Epidermal melanocyte (primary cell): Measurements from ENCODE around the gene ATP8A2.
"Not testable (repeated sequence)": the region's sequence is repeated elsewhere in the genome, so short reads cannot be mapped to it uniquely, and the experiment has no call there.

Experiments
- DNase-seq: peaks from one replicate; pipeline ENCODE4 v3.0.0; 2011; ENCODE audit warnings: low spot score; ENCODE audit not compliant: insufficient read length

Gene ATP8A2

GRCh38 chr13:25951831-25952230 is 580.1 kb downstream of the ATP8A2 start:
- no peak for DNase-seq

GRCh38 chr13:25954080-25954479 is 582.3 kb downstream of the ATP8A2 start:
- DNase-seq, result not testable (repeated sequence)

DNA sequence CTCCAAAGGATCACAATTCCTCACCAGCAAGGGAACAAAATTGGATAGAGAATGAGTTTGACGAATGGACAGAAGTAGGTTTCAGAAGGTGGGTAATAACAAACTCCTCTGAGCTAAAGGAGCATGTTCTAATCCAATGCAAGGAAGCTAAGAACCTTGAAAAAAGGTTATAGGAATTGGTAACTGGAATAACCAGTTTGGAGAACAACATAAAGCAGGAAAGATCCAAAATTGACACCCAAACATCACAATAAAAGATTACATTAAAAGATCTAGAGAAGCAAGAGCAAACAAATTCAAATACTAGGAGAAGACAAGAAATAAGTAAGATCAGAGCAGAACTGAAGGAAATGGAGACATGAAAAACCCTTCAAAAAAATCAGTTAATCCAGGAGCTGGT is 583.2 kb downstream of the ATP8A2 start:
- DNase-seq, result not testable (repeated sequence)

DNA sequence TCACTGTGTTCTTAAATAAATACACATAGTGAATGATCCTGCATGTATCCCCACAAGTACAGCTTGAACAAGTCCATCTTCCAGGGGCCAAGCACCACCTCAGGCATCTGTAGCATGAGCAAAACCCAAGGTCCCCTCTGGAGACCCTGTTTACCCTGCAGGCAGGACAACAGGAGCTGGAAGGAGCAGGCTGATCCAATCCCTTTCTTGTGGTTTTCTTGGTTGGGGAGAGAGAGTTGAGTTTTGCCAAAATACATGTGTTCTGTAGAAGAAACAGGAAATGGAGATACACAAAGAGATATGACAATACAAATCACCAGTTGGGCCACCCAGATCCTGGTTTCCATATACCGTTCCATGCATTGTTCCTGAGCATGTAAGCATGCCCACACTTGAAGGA is 587.2 kb downstream of the ATP8A2 start:
- DNase-seq, result no peak

DNA sequence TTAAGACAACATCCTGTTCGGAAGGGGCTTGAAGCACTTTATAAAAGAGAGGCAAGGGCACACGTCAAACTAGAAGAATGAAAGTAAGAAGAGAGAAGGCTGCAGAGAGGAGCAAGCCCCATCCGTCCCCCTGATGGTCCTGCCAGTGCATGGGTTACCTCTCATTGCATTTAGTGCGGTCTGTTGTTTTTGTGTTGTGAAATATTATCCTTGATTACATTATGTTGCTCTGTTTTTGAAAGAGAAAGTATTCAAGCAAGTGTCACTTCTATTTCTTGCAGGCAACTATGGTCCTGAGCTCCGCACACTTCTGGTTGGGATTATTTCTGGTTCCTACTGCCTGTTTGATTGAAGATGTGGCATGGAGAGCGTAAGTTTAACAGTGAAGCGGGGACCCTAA is 589.5 kb downstream of the ATP8A2 start:
- DNase-seq, result no peak

- no peak for DNase-seq
Observed at GRCh38 chr13:25963674-25964073, 591.9 kb downstream of the ATP8A2 start.

DNA sequence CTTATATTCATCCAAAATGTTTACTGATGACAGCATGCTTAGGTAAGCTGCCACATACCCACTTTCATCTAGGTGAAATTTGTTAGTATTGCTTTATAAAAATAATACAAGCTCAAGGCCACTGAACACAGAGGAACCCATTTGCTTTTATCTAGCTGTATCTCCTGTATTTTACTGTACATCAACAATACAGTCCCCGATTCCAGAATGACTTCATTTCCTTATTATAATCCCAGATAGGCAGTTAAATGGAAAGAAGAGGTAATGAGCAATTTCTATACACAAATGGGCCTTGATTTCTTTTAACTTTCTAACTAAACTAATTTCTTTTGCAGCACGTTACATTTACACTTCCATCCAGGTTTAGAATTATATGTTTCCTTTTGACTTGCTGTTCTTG is 593.8 kb downstream of the ATP8A2 start:
- no peak for DNase-seq

DNA sequence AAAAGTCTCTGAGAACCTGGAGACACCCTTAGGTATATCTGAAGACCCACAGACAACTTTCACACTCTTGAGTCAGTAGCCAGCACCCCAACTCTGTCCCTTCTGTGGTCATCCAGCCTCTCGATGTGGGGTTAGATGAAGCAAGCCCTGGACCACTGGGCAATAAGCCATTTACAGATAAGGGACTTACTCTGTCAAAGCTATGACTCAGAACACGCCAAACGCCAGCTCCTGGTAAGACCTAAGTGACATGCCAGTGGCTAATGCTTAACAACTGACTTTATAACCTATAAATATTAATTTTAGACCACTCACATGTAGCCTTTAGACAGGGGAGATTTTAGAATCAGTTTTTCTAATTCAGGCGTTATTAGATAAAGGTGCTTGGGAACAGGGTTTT is 594.3 kb downstream of the ATP8A2 start:
- DNase-seq, result no peak

- no peak for DNase-seq
Observed at GRCh38 chr13:25967144-25967543, 595.4 kb downstream of the ATP8A2 start.

DNA sequence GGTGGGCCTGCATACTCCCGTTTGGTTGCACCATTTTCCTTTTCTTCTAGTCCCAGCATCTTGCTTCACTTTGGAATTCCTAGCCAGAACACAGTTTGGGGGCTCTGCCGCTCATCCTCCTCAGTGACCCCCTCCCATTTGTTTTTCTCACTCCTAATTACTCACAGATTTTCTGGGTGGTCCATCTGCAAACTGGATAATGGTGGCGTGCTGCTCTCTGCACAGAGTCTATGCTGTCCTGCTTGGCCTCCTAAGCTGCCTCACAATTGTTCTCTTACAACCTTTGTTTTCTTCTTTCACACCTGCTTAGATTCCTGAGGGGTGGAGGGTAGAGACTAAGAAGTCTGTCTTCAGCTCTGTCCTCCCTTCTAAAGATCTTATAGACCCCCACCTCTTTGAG is 599.3 kb downstream of the ATP8A2 start:
- no peak for DNase-seq

DNA sequence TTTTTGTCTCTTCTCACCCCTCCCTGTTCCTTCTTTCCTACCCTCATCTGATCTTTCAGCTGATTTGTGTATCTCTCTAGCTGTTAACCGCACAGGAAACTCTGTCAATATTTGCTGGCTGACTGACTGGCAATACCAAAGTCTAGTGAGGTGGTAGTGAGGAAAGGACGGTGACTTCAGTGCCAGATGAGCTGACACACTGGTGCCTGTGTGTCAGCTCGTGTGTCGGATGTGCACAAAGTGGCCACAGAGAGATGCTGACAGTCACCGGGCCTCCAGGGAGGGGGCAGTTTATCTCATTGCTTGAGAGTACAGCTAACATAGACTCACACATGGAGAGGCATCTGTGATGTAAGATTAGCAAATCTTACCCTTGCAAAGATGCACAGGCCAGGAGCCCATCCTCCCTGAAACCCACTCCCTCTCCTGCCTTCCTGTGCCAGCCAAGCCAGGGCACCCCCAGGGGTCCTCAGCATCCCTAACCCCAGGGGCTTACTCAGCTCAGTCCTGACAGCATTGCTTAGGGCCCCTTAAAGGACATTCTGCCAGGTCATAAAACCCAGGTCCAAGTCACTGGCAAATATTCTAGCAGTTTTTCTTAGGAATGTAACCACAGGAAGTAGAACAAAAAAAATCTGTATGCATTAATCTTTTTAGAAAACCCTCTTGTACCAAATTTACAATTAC is 599.8 kb downstream of the ATP8A2 start:
- DNase-seq, result no peak

DNA sequence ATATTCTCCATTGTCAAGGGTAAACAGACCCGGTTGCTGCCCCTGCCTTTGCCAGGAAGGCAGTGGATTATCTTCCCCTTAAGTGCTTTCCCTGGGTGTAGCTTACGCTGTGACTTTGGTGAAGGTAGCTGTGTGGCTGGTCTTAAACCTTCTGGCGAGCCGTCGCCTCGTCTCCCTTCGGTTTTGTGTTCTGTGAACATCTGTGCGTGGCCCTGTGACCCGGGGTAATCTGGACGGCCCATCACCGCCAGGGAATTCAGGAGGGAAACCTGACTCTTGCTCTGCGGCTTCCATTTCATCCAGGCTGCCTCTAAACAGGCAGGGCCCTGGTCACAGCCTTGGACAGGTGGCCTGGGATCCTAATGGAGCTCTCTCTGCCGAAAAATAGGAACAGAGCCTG is 601.3 kb downstream of the ATP8A2 start:
- DNase-seq, result no peak

DNA sequence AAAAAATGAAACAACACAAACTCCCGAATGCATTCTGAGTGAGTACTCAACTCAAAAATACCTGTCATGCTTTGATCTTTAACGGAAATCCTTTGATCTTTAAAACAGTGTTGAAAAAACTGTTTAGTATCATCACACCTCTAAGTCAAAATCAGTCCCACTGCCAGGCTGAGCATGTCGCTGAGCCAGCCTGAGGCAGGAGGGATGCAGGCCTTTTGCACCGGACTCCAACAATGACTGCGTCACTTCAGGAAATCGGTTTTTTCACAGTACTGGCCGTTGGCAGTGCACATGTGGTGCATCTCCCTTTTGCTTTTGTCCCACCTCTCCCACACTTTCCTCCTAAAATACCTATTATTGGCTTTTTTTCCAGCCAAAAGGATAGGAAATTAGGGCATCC is 601.8 kb downstream of the ATP8A2 start:
- DNase-seq, result no peak

DNA sequence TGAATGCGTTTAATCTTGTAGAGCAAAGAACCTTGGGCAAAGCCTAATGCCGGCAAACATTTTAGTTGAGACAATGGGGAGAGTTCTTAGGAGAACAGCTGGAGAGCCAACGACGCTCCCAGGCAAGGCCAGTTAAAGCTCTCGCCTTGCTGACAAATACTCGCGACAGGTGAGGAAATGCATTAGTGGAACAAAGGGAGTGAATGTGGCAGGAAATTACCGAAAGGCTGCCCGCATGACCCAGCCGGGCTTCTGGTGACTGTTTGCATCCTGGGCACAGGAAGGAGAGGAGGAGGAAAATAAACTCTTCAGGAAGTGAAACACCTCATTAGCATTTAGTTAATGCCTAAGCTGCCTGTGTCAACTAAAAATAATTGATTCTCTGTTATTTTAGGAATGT is 605.4 kb downstream of the ATP8A2 start:
- no peak for DNase-seq

DNA sequence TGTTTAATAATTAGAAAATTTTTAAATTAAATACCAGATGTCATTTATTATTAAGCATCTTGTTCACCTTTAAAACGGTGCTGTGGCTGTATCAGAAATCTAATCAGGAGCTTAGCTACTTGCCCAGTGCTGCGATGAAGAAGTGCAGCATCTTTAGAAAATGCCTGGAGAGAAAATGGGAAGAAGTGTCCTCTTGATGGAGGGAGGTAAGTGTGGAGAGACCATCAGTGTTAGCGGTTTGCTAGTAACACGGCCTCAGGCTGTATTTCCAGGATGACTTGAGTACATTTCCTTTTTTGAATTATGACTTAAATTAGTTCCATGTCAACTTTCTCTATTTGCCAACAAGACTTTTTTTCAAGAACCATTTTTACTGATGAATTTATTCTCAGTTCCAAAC is 605.9 kb downstream of the ATP8A2 start:
- no peak for DNase-seq

- no peak for DNase-seq
Observed at GRCh38 chr13:25978961-25979360, 607.2 kb downstream of the ATP8A2 start.

- DNase-seq, result no peak
Observed at GRCh38 chr13:25979371-25979770, 607.6 kb downstream of the ATP8A2 start.

- DNase-seq, result no peak
Observed at GRCh38 chr13:25980255-25980654, 608.5 kb downstream of the ATP8A2 start.

GRCh38 chr13:25981060-25981459 is 609.3 kb downstream of the ATP8A2 start:
- no peak for DNase-seq

DNA sequence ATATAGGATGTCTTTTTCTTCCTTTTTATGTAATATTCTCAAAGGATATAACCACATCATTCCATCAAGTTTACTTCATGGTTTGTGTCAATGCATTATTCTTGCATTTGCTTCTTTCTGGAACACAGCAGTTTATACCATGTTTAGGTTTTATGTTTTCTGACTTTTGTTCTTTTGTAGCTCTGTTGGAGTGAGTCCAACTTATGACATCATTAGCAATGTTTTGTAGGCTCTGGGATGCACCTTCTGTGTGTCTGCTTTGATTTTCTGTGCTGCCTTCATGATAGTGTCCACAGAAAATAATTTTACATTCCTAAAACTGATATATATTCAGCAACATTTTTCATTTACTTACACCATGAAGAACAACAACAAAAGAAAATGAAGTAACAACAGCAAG is 611.1 kb downstream of the ATP8A2 start:
- no peak for DNase-seq

- DNase-seq, result no peak
Observed at GRCh38 chr13:25987987-25988386, 616.2 kb downstream of the ATP8A2 start.

- DNase-seq, result no peak
Observed at GRCh38 chr13:25988661-25989060, 616.9 kb downstream of the ATP8A2 start.

DNA sequence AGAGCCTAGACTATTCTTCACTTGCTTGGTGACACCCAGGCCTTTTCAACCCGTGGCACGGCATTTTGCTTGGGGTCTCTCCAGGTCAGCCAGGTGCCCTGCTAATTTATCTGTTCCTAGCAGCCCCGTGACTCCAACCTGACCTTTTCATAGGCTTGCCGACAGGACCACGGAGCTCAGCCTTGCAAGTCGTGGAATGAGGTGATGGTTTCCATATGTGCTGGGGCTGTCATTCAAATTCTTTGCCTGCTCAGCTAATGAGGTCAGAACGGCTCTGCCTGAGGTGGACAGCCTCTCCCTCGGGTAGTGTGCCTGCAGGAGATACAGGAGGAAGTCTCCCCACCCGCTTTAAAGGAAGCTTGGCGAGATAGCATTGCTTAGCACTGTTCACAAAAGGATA is 619.0 kb downstream of the ATP8A2 start:
- no peak for DNase-seq

GRCh38 chr13:25992076-25992475 is 620.3 kb downstream of the ATP8A2 start:
- DNase-seq, result no peak
